ENCODE measurements around the gene ACSL1.

The ACSL1 gene

DNA sequence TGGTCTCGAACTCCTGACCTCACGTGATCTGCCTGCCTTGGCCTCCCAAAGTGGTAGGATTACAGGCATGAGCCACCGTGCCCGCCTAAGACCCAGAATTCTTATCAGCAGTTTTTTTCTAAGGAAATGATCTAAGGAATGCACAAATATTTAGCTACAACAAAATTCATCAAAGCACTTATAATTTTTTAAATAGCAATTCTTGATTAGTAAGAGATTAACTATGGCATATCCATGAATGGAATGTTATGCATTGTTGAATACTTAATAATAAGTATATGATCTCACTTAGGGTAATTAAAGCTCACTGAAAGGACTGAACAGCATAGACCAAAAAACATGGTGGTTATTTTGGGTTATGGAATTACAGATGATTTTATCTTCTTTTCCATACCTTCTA lies 110.2 kb downstream of the ACSL1 start:
- DNase-seq (ENCODE audit: low read depth) = no peak

DNA sequence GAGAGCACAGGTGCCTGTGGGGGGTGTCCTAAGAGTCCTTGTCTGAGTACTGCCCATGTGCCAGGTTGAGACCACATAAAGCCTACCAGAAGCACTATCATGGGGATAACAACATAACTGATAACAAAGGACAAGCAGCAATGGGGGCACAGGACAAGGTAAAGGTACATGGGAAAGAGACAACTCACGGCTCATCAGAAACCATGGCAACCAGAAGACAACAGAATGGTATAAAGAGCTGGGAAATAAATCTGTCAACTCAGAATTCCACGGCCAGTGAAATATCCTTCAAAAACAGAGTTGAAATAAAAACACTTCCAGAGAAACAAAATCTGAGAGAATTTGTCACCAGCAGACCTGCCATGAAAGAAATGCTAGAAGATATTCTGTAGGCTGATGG lies 111.9 kb downstream of the ACSL1 start:
- DNase-seq (ENCODE audit: low read depth) = no peak

DNA sequence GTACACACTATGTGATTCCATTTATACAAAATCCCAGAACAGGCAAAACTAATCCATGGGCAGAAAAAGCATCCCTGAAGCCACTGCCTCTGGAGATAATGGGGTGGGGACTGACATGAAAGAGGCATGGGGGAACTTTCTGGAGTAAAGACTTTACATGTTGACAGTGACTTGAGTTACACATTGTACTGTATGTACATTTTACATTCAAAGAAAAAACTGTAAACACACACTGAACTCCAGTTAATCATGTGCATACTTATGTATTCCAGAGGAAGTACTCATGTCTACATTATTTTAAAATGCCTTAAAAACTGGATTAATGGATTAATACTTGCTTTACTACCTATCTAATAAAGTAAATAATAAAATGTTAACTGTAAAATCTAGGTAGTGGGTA lies 113.4 kb downstream of the ACSL1 start:
- DNase-seq (ENCODE audit: low read depth) = no peak

GRCh38 chr4:184706453-184706852 lies 119.3 kb downstream of the ACSL1 start:
- no peak for DNase-seq (ENCODE audit: low read depth)

DNA sequence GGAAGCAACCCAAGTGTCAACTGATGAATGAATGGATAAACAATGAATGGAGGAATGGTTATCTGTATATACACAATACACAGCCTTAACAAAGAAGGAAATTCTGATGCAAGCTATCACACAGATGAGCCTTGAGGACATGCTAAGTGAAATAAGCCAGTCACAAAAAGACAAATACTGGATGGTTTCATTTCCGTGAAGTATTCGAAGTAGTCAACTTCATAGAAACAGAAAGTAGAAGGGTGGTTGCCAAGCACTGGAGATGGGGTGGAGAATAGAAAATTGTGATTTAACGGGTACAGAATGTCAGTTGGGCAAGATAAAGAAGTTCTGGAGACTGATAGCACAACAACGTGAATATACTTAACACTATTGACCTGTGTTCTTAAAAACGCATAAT lies 120.1 kb downstream of the ACSL1 start:
- DNase-seq (ENCODE audit: low read depth) = no peak

Measured in T follicular helper cell (primary cell).